Left ventricle myocardium inferior (tissue), 1 donor: ENCODE results near the gene OPCML. TPM values are rescaled to one million over a fixed set of nuclear protein-coding genes. Genes with fewer than 3 reads are reported as not detected.

Experiments
- DNase-seq: peaks from one replicate; pipeline ENCODE4 v3.0.0-alpha.2; 2020
- H3K27ac ChIP-seq: fragments of 200-600 bp; replicated peaks from 2 replicates; pipeline ENCODE4 v1.8.0; 2021
- H3K27me3 ChIP-seq: fragments of 200-600 bp; 2 replicates; pipeline ENCODE4 v1.8.0; 2021; ENCODE audit warnings: low read depth
- H3K36me3 ChIP-seq: fragments of 200-600 bp; 2 replicates; pipeline ENCODE4 v1.8.0; 2021
- H3K4me1 ChIP-seq: fragments of 200-600 bp; 2 replicates; pipeline ENCODE4 v1.8.0; 2021
- H3K4me3 ChIP-seq: fragments of 200-600 bp; 2 replicates; pipeline ENCODE4 v1.8.0; 2021; ENCODE audit warnings: mild to moderate bottlenecking, moderate library complexity
- H3K9me3 ChIP-seq: fragments of 200-600 bp; replicated peaks from 2 replicates; pipeline ENCODE4 v1.8.0; 2021
- CTCF ChIP-seq: fragments of 200-600 bp; IDR thresholded peaks from 2 replicates; pipeline ENCODE4 v1.8.0; 2021; ENCODE audit warnings: antibody characterized with exemption, mild to moderate bottlenecking, borderline replicate concordance
- intact Hi-C: fragments of 100-400 bp; cut with micrococcal nuclease; formaldehyde crosslinking; loops from one replicate; pipeline ENCODE4 v1.11.0; 2022
- total RNA-seq: library from RNA; stranded (reverse); fragmentation: NEBNext Ultra II Directional; extraction: Animal tissue kit (Norgen Biotek cat#: 25700); gene quantifications from one replicate; pipeline ENCODE4 v1.2.1, GENCODE V29; 2021
- donor health status: DM: no; HTN: yes; CAD: no; lungs with severe emphysema.

The OPCML gene
- total RNA-seq, 1 donor from 2014 or later: 0.63 TPM

GRCh38 chr11:133216813-133217212 lies 315.5 kb downstream of the OPCML start:
- H3K4me1 ChIP-seq: no peaks in the 10 kb centered on the region
- TF ChIP-seq CTCF: no peak
- H3K27ac ChIP-seq: no peak overlapping the region
- intact Hi-C loops: no loop called here
- peaks cover 68% of the 10 kb centered on the region for H3K27me3 ChIP-seq
- DNase-seq: no peak
- no peaks in the 10 kb centered on the region for H3K9me3 ChIP-seq
- no peaks in the 10 kb centered on the region for H3K36me3 ChIP-seq
- no peak overlapping the region for H3K4me3 ChIP-seq

- H3K4me3 ChIP-seq: no peak overlapping the region
- no peaks in the 10 kb centered on the region for H3K4me1 ChIP-seq
- no peak for DNase-seq
- intact Hi-C loops: no loop called here
- peaks cover 79% of the 10 kb centered on the region for H3K27me3 ChIP-seq
- no peak for TF ChIP-seq CTCF
- H3K27ac ChIP-seq: no peak overlapping the region
- no peaks in the 10 kb centered on the region for H3K9me3 ChIP-seq
- no peaks in the 10 kb centered on the region for H3K36me3 ChIP-seq
Measured at GRCh38 chr11:133215596-133216230, 316.6 kb downstream of the OPCML start.

GRCh38 chr11:133214646-133215045 lies 317.7 kb downstream of the OPCML start:
- H3K4me3 ChIP-seq: no peak overlapping the region
- H3K27me3 ChIP-seq: peaks cover 73% of the 10 kb centered on the region
- no peaks in the 10 kb centered on the region for H3K9me3 ChIP-seq
- H3K4me1 ChIP-seq: no peaks in the 10 kb centered on the region
- intact Hi-C loops: no loop called here
- no peaks in the 10 kb centered on the region for H3K36me3 ChIP-seq
- H3K27ac ChIP-seq: no peak overlapping the region
- DNase-seq: no peak
- no peak for TF ChIP-seq CTCF

GRCh38 chr11:133212201-133212600 lies 320.1 kb downstream of the OPCML start:
- intact Hi-C loops: no loop called here
- peaks cover 70% of the 10 kb centered on the region for H3K27me3 ChIP-seq
- TF ChIP-seq CTCF: no peak
- H3K36me3 ChIP-seq: no peaks in the 10 kb centered on the region
- H3K27ac ChIP-seq: no peak overlapping the region
- no peak for DNase-seq
- H3K4me3 ChIP-seq: no peak overlapping the region
- no peaks in the 10 kb centered on the region for H3K4me1 ChIP-seq
- no peaks in the 10 kb centered on the region for H3K9me3 ChIP-seq

GRCh38 chr11:133207995-133208394 lies 324.3 kb downstream of the OPCML start:
- no peak overlapping the region for H3K27ac ChIP-seq
- no peak overlapping the region for H3K4me3 ChIP-seq
- no peak for DNase-seq
- H3K36me3 ChIP-seq: no peaks in the 10 kb centered on the region
- no peaks in the 10 kb centered on the region for H3K9me3 ChIP-seq
- intact Hi-C loops: no loop called here
- H3K27me3 ChIP-seq: peaks cover 56% of the 10 kb centered on the region
- no peak for TF ChIP-seq CTCF
- H3K4me1 ChIP-seq: no peaks in the 10 kb centered on the region
